ENCODE measurements around the gene ZNF582. TPM values are rescaled to one million over a fixed set of nuclear protein-coding genes. Genes with fewer than 3 reads are reported as not detected.

The ZNF582 gene
- total RNA-seq, 1 donor: 1.4 TPM

- no peak for DNase-seq (ENCODE audit: low read depth)
- no peak overlapping the region for H3K4me3 ChIP-seq (ENCODE audit: low read depth, low read length)
These were observed 16.0 kb downstream of the ZNF582 start for GRCh38 chr19:56377105-56377924.

DNA sequence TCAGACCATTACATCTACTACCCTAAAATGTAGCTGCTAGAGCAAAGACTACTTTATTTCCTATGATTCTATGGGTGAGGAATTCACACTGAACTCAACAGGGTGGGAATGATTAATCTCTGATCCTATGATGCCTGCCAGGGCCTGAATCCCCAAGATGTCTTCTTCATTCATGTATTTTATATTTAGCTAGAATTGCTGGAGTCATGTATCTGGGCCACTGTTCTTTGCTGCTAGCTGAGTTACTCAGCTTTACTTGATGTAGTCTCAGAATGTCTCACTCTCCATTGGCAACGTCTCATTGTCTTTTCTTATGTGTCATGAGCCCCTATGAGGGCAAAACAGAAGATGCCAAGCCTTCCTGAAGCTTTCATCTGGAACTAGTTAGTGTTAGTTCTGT, 21.1 kb downstream of the ZNF582 start:
- no peak for DNase-seq (ENCODE audit: low read depth)
- H3K4me3 ChIP-seq (ENCODE audit: low read depth, low read length): no peak overlapping the region
- TF ChIP-seq CTCF (IDR thresholded peaks at IDR 0.05; ENCODE audit: insufficient read depth, low read length): no peak

More at GRCh38 chr19:56377105-56377924, 16.0 kb downstream of the ZNF582 start:
- no peak for TF ChIP-seq CTCF (IDR thresholded peaks at IDR 0.05; ENCODE audit: insufficient read depth, low read length)

- H3K4me3 ChIP-seq (ENCODE audit: low read depth, low read length): no peak overlapping the region
- DNase-seq (ENCODE audit: low read depth): no peak
- TF ChIP-seq CTCF (IDR thresholded peaks at IDR 0.05; ENCODE audit: insufficient read depth, low read length): no peak
These were observed 23.3 kb downstream of the ZNF582 start for GRCh38 chr19:56369886-56370676.

GRCh38 chr19:56367829-56368711, 25.3 kb downstream of the ZNF582 start:
- TF ChIP-seq CTCF (IDR thresholded peaks at IDR 0.05; ENCODE audit: insufficient read depth, low read length): no peak
- peak overlapping the region; percentile 81 for H3K4me3 ChIP-seq (ENCODE audit: low read depth, low read length)
- DNase-seq (ENCODE audit: low read depth): peak; percentile 92

DNA sequence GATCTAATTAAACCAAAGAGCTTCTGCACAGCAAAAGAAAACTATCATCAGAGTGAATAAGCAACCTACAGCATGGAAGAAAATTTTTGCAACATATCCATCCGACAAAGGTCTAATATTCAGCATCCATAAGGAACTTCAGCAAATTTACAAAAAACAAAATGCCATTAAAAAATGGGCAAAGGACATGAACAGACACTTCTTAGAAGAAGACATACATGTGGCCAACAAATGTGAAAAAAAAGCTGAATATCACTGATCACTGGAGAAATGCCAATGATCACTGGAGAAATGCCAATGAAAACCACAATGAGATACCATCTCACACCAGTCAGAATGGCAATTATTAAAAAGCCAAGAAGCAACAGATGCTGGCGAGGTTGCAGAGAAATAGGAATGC, 32.5 kb downstream of the ZNF582 start:
- no peak for DNase-seq (ENCODE audit: low read depth)
- no peak overlapping the region for H3K4me3 ChIP-seq (ENCODE audit: low read depth, low read length)
- TF ChIP-seq CTCF (IDR thresholded peaks at IDR 0.05; ENCODE audit: insufficient read depth, low read length): no peak

GRCh38 chr19:56356944-56357343, 36.4 kb downstream of the ZNF582 start:
- TF ChIP-seq CTCF (IDR thresholded peaks at IDR 0.05; ENCODE audit: insufficient read depth, low read length): no peak
- no peak overlapping the region for H3K4me3 ChIP-seq (ENCODE audit: low read depth, low read length)
- no peak for DNase-seq (ENCODE audit: low read depth)
